ENCODE data around the gene MRM2.

Gene MRM2

DNA sequence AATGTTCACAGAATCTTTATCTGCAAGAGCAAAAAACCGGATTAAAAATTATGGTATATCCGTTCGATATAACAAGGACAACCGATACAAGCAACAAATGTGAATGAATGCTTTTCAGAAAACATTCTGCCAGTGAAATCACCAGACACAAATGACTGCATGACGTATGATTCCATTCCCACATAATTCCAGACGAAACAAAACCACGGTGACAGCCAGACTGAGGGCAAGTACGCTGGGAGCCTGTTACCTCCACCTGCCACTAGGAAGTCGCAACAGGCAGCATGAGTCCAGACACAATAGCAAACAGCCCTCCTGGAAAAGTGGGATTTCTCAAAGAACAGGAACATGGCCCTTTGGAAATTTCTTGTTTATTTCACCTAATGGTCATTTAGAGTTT is 51.0 kb downstream of the MRM2 start:
- in situ Hi-C loops (cut with MboI; ENCODE audit: low sequenced_read_pairs, unreplicated experiment): no loop called here
- TF ChIP-seq, protein P1, sequence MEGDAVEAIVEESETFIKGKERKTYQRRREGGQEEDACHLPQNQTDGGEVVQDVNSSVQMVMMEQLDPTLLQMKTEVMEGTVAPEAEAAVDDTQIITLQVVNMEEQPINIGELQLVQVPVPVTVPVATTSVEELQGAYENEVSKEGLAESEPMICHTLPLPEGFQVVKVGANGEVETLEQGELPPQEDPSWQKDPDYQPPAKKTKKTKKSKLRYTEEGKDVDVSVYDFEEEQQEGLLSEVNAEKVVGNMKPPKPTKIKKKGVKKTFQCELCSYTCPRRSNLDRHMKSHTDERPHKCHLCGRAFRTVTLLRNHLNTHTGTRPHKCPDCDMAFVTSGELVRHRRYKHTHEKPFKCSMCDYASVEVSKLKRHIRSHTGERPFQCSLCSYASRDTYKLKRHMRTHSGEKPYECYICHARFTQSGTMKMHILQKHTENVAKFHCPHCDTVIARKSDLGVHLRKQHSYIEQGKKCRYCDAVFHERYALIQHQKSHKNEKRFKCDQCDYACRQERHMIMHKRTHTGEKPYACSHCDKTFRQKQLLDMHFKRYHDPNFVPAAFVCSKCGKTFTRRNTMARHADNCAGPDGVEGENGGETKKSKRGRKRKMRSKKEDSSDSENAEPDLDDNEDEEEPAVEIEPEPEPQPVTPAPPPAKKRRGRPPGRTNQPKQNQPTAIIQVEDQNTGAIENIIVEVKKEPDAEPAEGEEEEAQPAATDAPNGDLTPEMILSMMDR (IDR thresholded peaks at IDR 0.05; ENCODE audit: borderline replicate concordance, control extremely low read depth, extremely low read depth, insufficient read depth, missing control alignments): no peak
- DNase-seq (ENCODE audit: low spot score): no peak

DNA sequence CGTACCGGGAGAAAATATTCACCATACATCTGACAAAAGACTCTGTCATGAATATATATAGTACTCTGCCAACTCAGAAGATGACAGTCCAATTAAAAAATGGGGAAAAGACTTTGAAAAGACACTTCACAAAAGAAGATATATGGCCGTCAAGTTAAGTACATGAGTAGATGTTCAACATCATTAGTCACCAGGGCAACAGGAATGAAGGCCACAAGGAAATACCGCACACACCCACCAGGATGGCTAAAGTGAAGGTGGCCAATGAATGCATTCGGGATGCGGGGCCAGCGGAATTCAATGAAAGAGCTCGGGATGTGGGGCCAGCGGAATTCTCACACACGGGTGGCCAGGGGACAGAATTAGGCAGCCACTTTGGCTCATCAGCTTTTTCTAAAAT is 51.5 kb downstream of the MRM2 start:
- no peak for DNase-seq (ENCODE audit: low spot score)
- in situ Hi-C loops (cut with MboI; ENCODE audit: low sequenced_read_pairs, unreplicated experiment): no loop called here
- TF ChIP-seq, protein P1 (IDR thresholded peaks at IDR 0.05; ENCODE audit: borderline replicate concordance, control extremely low read depth, extremely low read depth, insufficient read depth, missing control alignments): no peak

DNA sequence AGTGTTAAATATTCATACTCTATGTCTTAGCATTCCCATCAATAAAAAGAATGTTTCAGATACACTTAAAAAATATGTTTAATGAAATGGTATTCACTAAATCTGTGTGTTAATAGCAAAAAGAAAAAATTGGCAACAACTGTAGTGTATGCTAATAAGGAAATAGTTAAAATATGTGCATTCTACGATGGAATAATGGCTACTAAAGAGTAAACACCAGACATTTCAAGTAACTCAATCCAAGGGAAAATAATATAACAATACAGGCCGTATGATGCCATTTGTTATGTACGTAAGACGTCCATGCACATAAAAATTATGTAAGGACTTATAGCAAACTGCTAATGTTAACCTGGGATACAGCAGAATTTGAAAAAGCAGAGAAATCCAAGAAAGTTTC is 55.8 kb downstream of the MRM2 start:
- TF ChIP-seq, protein P1 (IDR thresholded peaks at IDR 0.05; ENCODE audit: borderline replicate concordance, control extremely low read depth, extremely low read depth, insufficient read depth, missing control alignments): no peak
- in situ Hi-C loops (cut with MboI; ENCODE audit: low sequenced_read_pairs, unreplicated experiment): no loop called here
- DNase-seq (ENCODE audit: low spot score): no peak

DNA sequence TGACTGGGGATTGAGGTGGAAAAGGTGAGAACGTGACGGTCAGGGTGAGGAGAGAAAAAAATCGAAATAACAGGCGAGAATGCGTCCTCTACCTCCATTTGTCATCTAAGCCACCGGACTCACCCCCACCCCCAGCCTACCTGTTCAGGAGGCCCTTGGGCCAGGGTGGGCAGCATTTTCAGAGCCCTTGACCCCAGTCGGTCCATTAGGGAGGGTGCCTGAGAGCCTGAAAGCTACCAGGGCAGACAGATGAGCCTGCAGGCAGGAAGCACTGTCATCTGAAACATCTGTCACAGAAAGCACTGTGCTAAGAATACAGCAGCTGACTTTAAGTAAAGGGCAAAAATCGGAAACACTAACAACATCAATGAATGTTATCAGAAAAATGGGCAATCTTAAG is 56.3 kb downstream of the MRM2 start:
- TF ChIP-seq, protein P1 (IDR thresholded peaks at IDR 0.05; ENCODE audit: borderline replicate concordance, control extremely low read depth, extremely low read depth, insufficient read depth, missing control alignments): no peak
- in situ Hi-C loops (cut with MboI; ENCODE audit: low sequenced_read_pairs, unreplicated experiment): no loop called here
- DNase-seq (ENCODE audit: low spot score): no peak
